Measurements from ENCODE around the gene PAM.

Gene PAM

DNA sequence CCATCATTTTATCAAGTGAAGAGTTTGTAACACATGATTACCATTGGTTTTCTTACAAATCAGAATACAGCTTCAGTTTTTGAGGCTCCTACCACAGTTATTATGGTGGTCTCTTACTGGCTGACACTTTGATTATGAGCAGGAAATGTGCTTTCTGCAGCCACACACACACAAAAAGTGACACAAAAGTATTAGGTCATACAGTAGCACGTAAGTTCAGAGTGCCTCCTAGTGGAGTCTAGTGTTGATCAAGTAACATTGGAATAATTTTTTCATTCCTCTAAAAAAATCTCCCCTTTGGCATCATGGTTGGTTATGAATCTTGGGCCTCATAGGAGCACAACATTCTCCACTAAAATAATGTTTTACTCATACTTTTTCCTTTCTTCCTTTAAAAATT is 37.6 kb downstream of the PAM start:
- no peaks in the 10 kb centered on the region for H3K27me3 ChIP-seq
- H3K4me2 ChIP-seq: no peak overlapping the region
- H3K9ac ChIP-seq: no peak overlapping the region
- H3K9me3 ChIP-seq (replicated peaks in 1 of 11): no peaks in the 10 kb centered on the region
- H3K27ac ChIP-seq: no peak overlapping the region
- no peak overlapping the region for H3K4me3 ChIP-seq
- peaks cover 0 to 48% (median 0%) of the 10 kb centered on the region in 11 experiments; a peak in 3 of 22 replicates for H4K20me1 ChIP-seq
- TF ChIP-seq Cebpa-rat (IDR thresholded peaks at IDR 0.05): no peak
- H3K4me1 ChIP-seq: 0 out of 20 replicates have a peak, but pooled peaks cover 0 to 5% (median 0%) of the 10 kb centered on the region in 10 experiments
- no peaks in the 10 kb centered on the region for H3K36me3 ChIP-seq

DNA sequence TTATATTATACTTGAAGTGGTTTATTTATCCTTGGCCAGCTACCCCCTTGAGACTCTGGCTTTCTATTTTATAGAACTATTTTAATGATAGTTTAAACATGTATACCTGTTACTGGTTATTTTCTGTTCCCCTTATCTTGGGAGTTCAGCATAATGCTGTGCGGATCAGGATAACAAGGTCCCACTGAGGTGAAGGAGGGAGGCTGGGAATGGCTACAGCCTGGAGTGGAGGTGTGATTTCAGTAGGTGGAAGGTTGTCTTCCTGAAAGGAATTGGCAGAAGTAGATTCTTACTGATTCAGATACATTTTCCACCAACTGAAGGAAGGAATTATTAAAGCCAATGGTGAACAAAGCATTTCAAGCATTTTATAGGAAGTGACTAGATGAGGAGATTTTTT is 38.9 kb downstream of the PAM start:
- peaks cover 0 to 5% (median 0%) of the 10 kb centered on the region in 10 experiments; a peak in 1 of 20 replicates for H3K4me1 ChIP-seq
- peaks cover 0 to 56% (median 0%) of the 10 kb centered on the region in 11 experiments; a peak in 3 of 22 replicates for H4K20me1 ChIP-seq
- no peak overlapping the region for H3K9ac ChIP-seq
- H3K4me3 ChIP-seq: no peak overlapping the region
- H3K4me2 ChIP-seq: no peak overlapping the region
- no peak overlapping the region for H3K27ac ChIP-seq
- no peaks in the 10 kb centered on the region for H3K36me3 ChIP-seq
- no peaks in the 10 kb centered on the region for H3K27me3 ChIP-seq
- no peak for TF ChIP-seq Cebpa-rat (IDR thresholded peaks at IDR 0.05)
- no peaks in the 10 kb centered on the region for H3K9me3 ChIP-seq (replicated peaks in 1 of 11)

DNA sequence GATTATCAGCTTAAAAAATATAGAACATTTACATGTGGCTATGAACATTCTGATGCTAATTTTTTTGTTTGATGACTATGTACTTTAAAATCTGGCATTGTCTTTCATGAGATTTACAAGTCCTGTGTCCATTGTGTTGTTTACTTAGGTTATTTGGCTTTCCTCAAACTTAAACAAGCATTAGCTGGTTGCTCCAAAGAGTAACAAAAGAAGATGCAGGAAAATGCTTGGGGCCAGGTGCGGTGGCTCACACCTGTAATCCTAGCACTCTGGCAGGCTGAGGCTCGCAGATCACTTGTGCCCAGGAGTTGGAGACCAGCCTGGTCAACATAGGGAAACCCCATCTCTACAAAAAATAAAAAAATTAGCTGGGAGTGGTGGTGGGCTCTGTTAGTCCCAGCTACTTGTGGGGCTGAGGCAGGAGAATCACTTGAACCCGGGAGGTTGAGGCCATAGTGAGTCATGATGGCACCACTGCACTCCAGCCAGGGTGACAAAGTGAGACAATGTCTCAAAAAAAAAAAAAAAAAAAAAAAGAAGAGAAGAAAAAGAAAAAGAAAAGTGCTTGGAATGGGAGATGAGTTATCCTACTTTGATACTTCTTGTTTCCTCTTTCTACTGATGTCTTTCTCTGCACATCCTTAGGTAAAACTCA is 39.7 kb downstream of the PAM start:
- Histone ChIP-seq H3K27ac (no peak overlapping the region), H3K9me3 (replicated peaks in 1 of 11) (no peaks in the 10 kb centered on the region), H3K9ac (no peak overlapping the region), H3K36me3 (no peaks in the 10 kb centered on the region), H3K27me3 (no peaks in the 10 kb centered on the region), H3K4me2 (no peak overlapping the region), H4K20me1 (peaks cover 0 to 54% (median 0%) of the 10 kb centered on the region in 11 experiments; a peak in 3 of 22 replicates), H3K4me3 (no peak overlapping the region), H3K4me1 (peaks cover 1 to 12% (median 4%) of the 10 kb centered on the region in 10 experiments; a peak in 13 of 20 replicates)
- no peak for TF ChIP-seq Cebpa-rat (IDR thresholded peaks at IDR 0.05)

DNA sequence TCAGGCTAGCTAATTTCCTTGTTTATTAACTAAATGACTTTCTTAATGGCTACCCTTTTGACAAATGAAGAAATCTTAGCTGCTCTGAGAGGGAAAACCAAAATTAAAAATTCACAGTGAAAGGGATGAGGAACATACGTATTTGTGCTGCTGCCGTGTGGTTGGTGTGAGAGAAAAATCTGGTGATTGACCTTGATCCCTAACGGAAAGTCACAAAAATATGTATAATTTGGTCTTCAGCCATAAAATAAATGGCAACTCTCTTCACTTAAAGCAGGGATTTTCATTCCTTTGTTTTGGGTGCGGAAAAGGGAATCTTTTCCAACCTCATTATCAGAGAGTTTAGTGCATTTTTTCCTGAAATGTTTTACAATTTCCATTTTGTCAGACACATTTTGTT is 40.4 kb downstream of the PAM start:
- Histone ChIP-seq H3K4me3 (no peak overlapping the region), H3K27ac (no peak overlapping the region), H4K20me1 (peaks cover 0 to 47% (median 0%) of the 10 kb centered on the region in 11 experiments; a peak in 3 of 22 replicates), H3K9me3 (replicated peaks in 1 of 11) (no peaks in the 10 kb centered on the region), H3K36me3 (no peaks in the 10 kb centered on the region), H3K4me1 (peaks cover 8 to 19% (median 11%) of the 10 kb centered on the region in 10 experiments; a peak in 18 of 20 replicates), H3K9ac (no peak overlapping the region), H3K27me3 (no peaks in the 10 kb centered on the region), H3K4me2 (no peak overlapping the region)
- TF ChIP-seq Cebpa-rat (IDR thresholded peaks at IDR 0.05): no peak

DNA sequence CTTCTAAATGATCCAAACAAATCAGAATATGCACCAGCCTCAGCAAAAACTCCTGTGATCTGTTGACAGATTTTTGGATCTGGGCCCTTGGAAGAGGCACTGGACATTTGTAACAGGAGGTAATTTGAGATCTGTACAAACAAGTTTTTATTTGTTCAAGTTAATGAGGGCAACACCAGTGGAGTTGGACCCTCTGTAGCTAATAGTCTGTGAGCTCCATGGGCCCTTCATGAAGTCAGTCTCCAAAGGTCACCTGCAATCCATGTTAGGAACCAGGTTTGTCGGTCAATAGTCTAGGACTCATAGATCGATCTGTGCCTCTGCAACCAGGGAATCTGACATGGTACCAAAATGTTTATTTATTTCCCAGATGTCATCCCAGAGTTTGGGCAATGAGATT is 40.9 kb downstream of the PAM start:
- H4K20me1 ChIP-seq: peaks cover 0 to 46% (median 0%) of the 10 kb centered on the region in 11 experiments; a peak in 3 of 22 replicates
- no peaks in the 10 kb centered on the region for H3K27me3 ChIP-seq
- H3K4me1 ChIP-seq: peaks cover 13 to 24% (median 16%) of the 10 kb centered on the region in 10 experiments
- no peak for TF ChIP-seq Cebpa-rat (IDR thresholded peaks at IDR 0.05)
- no peak overlapping the region for H3K27ac ChIP-seq
- no peaks in the 10 kb centered on the region for H3K9me3 ChIP-seq (replicated peaks in 1 of 11)
- H3K36me3 ChIP-seq: no peaks in the 10 kb centered on the region
- H3K4me2 ChIP-seq: no peak overlapping the region
- H3K9ac ChIP-seq: no peak overlapping the region
- H3K4me3 ChIP-seq: no peak overlapping the region

DNA sequence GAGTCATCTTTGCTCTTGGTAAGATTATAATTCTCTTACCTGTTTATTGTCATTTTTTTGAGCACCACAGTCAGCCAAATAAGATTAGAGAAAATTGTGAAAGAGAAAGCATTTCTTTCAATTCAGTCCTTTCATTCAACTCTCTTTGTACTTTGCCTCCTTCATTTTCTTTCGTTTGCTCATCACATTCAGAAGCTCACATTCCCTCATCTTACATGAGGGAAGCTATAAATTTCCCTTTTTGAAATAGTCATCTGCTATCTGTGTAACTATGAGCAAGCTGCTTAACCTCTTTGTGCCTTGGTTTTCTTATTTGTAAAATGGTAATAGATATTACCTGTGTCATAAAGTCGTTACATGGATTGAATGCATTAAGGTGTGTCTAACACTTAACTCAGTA is 41.4 kb downstream of the PAM start:
- Histone ChIP-seq H3K27ac (no peak overlapping the region), H4K20me1 (peaks cover 0 to 46% (median 0%) of the 10 kb centered on the region in 11 experiments; a peak in 3 of 22 replicates), H3K9me3 (replicated peaks in 1 of 11) (no peaks in the 10 kb centered on the region), H3K4me1 (peaks cover 18 to 29% (median 21%) of the 10 kb centered on the region in 10 experiments), H3K9ac (no peak overlapping the region), H3K4me2 (no peak overlapping the region), H3K36me3 (no peaks in the 10 kb centered on the region), H3K4me3 (no peak overlapping the region), H3K27me3 (no peaks in the 10 kb centered on the region)
- TF ChIP-seq Cebpa-rat (IDR thresholded peaks at IDR 0.05): no peak

DNA sequence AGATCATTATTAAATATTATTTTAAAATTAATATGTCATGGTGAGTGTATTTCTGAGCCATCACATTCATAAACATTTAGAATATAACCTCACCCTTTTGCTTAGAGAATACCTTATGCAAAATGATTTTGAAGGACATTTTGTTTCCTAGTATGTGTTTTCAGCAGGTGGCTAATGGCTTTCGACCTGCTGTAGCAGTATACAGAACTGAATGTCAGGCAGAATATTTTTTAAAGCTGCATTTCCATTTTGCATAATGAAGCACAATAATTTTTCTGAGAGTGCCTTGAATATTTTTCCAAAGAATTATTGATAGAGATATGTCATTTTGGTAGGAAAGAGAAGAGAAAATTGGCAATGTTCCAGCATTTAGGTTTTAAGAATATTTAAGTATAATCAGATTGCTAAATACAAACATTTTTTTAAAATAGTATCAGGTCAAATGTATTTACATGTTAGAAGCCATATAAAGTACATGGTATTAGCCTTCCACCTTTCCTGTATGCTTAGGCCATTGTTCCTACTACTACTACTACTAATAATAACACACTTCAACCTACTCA is 42.3 kb downstream of the PAM start:
- Histone ChIP-seq H3K9ac (no peak overlapping the region), H3K36me3 (no peaks in the 10 kb centered on the region), H3K27me3 (no peaks in the 10 kb centered on the region), H3K4me3 (no peak overlapping the region), H3K9me3 (replicated peaks in 1 of 11) (no peaks in the 10 kb centered on the region), H4K20me1 (peaks cover 0 to 38% (median 0%) of the 10 kb centered on the region in 11 experiments; a peak in 3 of 22 replicates), H3K4me2 (no peak overlapping the region), H3K4me1 (peaks cover 19 to 37% (median 28%) of the 10 kb centered on the region in 10 experiments), H3K27ac (no peak overlapping the region)
- TF ChIP-seq Cebpa-rat (IDR thresholded peaks at IDR 0.05): no peak

DNA sequence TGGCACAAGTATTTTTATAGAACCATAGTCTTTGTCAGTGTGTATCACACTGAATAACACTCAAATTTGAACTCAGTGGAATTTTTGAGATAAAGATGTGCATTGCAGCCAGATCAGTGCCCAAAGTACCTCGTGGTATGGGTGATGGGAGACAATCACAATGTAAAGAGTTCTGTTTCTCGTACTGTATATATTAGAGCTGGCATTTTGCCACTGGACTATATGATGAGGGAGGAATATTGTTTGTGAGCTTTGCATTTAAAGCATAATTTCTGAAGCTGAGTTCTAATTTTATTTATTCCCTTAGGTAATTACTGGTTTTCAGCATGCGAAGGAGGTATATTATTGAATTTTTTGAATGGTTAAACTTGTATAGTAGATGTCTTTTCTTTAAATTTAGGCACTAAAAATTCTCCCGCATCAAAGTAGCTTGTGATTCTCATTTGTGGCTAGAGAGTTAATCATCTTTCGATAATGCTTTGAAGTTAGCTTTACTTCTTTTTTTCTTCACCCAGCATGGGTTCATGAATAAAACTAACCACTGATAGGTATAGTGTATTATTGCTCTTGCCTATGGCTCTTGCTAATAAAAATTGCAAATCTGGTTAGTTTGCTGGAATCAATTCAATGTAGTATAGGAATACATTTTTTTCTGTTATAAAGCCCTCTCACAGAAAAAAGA is 43.1 kb downstream of the PAM start:
- Histone ChIP-seq H3K36me3 (no peaks in the 10 kb centered on the region), H3K4me1 (peaks cover 25 to 40% (median 33%) of the 10 kb centered on the region in 10 experiments), H3K27me3 (no peaks in the 10 kb centered on the region), H3K9ac (no peak overlapping the region), H3K4me2 (no peak overlapping the region), H3K9me3 (replicated peaks in 1 of 11) (no peaks in the 10 kb centered on the region), H3K4me3 (no peak overlapping the region), H4K20me1 (peaks cover 0 to 31% (median 0%) of the 10 kb centered on the region in 11 experiments; a peak in 3 of 22 replicates), H3K27ac (no peak overlapping the region)
- no peak for TF ChIP-seq Cebpa-rat (IDR thresholded peaks at IDR 0.05)

DNA sequence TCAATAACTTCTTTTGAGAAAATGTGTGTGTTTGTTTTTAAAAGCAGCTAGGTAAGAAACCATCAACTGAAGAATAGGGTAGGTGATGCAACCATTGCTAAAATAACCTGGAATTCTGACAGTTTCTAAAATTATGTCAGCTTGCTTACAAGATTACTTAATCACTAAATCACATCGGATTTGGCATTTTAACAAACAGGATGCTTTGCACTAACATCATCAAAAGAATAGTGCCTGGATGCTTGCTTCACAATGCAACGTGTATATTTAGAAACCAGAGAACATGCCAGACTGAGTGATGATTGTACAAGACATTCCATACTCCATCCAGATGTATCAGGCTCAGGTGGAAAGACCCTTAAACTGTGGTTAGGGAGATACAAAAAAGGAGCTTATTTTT is 43.9 kb downstream of the PAM start:
- Histone ChIP-seq H3K27ac (no peak overlapping the region), H3K27me3 (no peaks in the 10 kb centered on the region), H3K4me2 (no peak overlapping the region), H4K20me1 (peaks cover 0 to 31% (median 0%) of the 10 kb centered on the region in 11 experiments; a peak in 3 of 22 replicates), H3K4me1 (peaks cover 26 to 41% (median 33%) of the 10 kb centered on the region in 10 experiments), H3K36me3 (no peaks in the 10 kb centered on the region), H3K9ac (no peak overlapping the region), H3K9me3 (replicated peaks in 1 of 11) (no peaks in the 10 kb centered on the region), H3K4me3 (no peak overlapping the region)
- TF ChIP-seq Cebpa-rat (IDR thresholded peaks at IDR 0.05): no peak

Measured in BLaER1 treated with 17β-estradiol and CSF1 and Interleukin-3, amounts not matched to agents 10 nM and 100 nM (cell line).